Stimulated activated CD4-positive, alpha-beta T cell treated with anti-CD3 and anti-CD28 coated beads, Interleukin-12 subunit alpha, Interleukin-12 subunit beta, amount 100 ng/mL, for 4 hours (primary cell): ENCODE results near the gene TNPO3.
A peak's percentile ranks its signal among the peaks of the same experiment; 100 is the strongest.

Experiments
- DNase-seq: peaks from one replicate; pipeline ENCODE4 v3.0.0-alpha.2; 2020

TNPO3 gene

GRCh38 chr7:128937647-128938543 lies 117.0 kb downstream of the TNPO3 start, which contains the start of gene IRF5:
IRF5 (plus strand) TSS chr7:128937927; CDS start chr7:128942082, 4,155 bp downstream.
- DNase-seq: no peak

DNA sequence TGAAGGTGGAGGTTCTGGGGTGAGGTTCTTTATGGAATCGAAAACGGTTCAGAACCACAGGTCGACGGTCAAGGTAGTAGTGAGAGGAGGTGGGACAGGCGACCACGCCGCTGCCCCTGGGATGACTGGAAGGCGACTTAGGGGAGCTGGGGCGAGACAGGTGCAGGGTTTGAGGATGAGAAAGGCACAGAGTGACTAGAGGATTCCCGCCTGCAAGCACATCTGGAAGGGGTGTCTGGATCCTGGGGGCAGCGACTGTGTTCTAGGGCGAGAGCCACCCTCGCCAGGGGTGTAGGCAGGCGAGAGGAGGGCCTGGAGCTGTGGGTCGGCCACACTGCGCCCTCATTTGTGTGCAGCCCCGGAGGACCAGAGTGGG lies 117.7 kb downstream of the TNPO3 start:
- no peak for DNase-seq

DNA sequence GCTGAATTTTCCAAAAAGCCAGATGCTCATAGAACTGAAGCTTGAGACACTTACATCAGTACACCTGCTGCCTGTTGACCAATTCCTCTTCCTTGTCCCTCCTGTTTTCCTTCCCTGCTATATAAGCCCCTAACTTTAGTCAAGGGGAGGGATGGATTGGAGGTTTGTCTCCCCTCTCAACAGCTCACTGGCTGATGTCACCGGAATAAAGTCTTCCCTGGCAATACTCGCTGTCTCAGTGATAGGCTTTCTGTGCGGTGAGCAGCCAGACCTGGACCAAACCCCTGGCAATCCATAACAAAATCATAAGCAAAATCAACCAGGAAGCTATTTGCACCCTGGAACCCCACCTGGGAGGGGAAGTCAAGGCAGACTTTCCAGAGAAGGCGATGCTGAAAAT lies 118.1 kb downstream of the TNPO3 start:
- DNase-seq: no peak

GRCh38 chr7:128935342-128935730 lies 119.6 kb downstream of the TNPO3 start:
- no peak for DNase-seq

- no peak for DNase-seq
Measured at GRCh38 chr7:128934361-128935341, 120.3 kb downstream of the TNPO3 start.

GRCh38 chr7:128933180-128933891 lies 121.6 kb downstream of the TNPO3 start:
- peak; percentile 31 for DNase-seq

DNA sequence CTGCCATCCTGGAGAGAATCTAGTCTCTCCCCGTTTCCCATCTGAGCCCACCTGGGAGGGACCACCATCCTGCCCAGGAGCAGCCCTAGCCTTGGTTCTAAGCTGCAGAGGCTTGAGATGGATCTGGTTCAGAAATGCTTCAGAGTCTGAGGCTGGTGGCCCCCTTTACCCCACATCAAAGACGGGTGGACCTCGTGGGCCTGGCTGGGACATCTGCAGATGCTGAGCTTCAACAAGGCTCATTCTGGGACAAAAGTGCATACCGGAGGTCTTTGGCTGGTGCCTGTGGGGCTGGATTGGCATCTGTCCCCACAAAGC lies 122.1 kb downstream of the TNPO3 start:
- no peak for DNase-seq

- no peak for DNase-seq
Measured at GRCh38 chr7:128931965-128932861, 122.7 kb downstream of the TNPO3 start.

DNA sequence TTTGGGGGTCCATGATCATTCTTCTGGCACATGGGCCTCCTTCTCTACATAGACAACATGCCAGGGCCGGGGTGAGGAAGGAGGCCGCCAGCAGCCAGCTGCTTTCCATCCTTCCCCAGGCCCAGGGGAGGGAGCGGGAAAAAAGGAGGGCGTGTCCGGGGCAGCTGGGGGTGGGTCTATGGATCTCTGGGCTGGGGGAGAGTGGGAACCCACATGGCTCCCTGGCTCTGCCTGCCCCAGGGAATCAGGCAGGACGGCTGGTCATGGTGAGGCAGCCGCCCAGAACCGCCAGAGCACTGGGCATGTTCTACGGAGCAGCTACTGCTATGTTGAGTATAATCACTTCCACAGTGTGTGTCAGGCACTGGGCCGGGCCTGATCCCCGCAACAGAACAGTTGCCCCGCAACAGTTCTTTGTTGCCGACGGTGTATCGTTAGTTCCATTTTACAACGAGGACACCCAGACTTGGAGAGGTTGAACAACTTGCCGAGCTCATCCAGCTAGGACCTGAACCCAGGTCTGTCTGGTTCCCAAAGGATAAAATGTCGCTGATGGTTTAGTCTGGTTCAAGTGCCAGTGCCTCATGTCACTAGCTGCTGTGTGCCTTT lies 123.6 kb downstream of the TNPO3 start:
- DNase-seq: no peak

DNA sequence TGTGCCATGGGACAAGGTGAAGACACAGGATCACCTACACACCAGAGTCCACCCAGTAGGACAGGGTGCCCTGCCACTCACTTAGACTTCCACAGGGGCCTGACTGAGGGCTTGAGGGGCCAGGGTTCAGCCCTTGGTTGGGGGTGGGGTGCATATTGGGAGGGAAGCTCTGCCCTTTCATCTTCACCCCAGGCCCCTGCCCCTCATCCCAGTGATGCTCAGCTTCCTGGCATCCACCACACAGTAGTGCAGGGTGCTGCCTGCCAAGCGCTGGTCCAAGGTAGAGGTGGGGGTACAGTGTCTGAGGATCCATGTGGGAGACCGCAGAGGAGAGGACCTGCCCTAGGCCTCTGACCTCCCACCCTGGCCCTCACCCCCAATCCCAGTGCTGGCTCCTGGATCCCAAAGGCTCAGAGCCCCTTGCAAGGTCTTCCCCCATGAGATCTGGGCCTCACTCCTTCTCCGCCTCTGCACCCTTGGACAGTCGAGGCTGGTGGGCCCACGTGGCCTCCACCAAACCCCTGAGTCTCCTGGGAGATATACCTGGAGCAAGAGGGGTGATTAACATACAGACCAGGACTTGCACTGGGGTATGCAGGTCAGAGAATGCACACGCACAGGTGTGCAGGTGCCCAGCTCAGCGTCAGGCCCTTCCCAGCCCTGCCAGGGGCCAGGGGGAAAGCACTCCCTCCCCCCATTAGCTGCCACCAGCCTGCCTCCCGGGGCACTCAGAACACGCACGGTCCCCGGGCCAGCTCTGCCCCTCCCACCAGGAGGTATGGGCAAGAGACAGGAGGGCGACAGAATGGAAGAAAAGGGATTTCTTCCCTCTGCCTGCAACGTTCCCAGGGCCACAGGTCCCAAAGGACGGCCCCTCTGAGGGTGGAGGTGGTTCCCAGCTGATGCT lies 125.8 kb downstream of the TNPO3 start:
- no peak for DNase-seq

- DNase-seq: no peak
Measured at GRCh38 chr7:128928159-128928813, 126.6 kb downstream of the TNPO3 start.

DNA sequence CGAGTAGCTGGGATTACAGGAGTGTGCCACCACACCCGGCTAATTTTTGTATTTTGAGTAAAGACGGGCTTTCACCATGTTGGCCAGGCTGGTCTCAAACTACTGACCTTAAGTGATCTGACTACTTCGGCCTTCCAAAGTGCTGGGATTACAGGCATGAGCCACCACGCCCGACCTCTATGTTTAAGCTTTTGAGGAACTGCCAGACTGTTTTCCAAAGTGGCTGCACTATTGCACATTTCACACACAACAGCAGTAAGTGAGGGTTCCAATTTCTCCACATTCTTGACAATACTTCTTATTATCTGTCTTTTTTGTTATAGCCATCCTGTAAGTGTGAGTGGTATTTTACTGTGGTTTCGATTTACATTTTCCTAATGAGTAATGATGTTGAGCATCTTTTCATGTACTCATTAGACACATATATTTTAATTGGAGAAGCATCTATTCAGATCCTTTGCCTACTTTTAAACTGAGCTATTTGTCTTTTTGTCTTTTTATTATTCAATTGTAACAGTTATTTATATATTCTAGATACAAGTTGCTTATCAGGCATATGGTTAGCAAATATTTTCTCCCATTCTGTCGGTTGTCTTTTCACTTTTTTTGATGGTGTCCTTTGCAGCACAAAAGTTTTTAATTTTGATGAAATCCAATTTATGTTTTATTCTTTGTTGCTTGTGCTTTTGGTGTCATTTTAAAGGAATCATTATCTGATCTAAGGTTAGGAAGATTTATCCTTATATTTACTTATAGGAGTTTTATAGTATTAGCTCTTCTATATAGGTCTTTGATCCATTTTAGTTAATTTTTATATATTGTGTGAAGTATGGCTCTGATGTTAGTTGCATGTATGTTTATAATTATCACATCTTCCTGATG lies 130.0 kb downstream of the TNPO3 start:
- no peak for DNase-seq

- DNase-seq: no peak
Measured at GRCh38 chr7:128923411-128923800, 131.5 kb downstream of the TNPO3 start.

DNA sequence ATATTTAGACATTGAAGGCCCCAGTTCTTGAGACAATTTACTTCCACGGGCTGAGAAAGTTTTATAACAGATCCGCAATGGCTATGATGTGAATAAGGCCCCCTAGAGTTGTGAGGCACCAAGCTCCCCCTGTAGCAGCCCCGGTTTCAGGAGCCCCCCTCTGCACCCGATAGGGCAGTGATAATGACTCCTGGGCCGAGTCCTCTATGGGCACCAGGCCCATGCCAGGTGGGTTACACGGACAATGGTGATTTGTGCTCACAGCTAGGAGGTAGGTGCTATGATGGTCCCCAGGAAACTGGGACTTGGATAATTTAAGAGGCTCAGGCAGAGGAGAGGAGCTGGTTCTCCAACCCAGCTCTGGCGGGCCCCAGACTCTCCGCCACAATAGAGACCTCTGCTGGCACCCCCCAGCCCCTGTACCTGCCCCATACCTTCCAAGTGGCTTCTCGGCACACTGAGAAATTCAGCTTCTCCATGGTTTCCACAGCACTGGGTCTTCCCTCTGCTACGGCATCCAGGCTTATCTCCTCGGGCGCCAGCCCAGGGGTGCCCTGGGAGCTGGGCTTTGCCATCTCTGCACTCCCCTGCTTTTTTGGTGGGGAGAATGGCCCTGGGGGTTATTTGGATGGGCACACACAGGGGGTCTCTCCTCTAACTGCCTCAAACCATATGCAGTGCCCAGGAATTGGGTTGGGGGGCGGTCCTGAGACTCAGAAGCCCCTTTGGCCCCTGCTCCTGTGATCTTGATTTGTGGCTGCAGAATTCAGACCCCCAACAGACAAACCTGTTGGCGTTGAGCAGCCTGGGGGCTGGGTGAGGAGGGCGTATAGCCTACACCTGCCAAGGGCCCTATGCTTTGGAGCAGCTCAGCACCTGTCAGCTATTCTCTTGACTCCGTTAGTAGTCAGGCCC lies 132.2 kb downstream of the TNPO3 start:
- DNase-seq: no peak

DNA sequence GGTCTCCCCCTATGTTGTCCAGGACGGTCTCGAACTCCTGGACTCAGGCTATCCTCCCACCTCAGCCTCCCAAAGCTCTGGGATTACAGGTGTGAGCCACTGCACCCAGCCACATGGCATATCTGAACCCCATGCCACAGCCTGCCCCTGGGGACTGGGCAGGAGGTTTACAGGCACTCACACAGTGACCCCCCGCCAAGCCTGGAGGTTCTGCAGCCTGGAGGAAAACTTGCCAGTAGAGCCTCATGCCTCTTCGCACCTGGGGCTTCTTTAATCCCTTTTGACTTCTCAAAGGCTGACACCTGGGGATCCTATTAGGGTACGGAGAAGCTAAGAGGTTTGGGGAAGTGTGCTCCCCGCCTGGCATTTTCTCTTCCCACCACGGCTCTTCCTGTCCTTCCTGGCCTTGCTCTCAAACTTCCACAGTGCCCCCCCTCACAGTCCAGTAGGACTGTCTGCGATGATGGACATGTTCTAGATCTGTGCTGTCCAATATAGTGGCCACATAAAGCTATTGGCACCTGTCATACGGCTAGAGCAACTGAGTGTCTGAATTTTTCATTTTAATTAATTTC lies 133.0 kb downstream of the TNPO3 start:
- no peak for DNase-seq

DNA sequence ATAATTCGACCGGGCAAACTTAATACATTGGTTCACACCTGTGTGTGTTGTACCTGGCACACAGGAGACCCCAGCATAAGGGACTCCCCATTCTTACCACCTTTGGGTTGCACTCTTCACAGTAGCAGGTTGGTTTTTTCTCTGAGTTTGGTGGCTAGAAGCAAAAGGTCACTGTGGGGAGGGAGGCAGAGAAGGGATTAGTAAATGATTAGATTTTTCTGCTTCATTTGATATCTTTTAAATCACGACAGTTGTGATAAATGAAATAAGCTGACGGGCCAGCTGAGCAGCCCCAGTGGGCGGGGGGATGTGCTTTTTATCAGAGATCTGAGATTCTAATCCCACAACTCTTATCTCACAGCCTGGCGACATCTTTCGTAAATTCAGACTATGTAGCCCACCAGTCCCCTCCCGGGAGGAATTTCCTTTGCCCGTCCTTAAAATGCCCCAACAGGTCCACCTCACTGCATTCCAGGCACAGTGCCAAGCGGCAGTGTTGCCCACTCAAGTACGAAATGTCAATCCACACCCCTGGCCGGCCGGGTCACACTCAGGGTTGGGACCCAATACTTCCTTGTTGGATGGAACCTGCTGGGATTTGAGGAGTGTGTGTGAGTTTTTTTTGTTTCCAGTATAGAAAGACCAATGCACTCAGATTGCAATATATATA lies 133.9 kb downstream of the TNPO3 start:
- no peak for DNase-seq
